Left ventricle myocardium inferior (tissue), 1 donor: Measurements from ENCODE around the gene NR2F1-AS1. TPM values are rescaled to one million over a fixed set of nuclear protein-coding genes. Genes with fewer than 3 reads are reported as not detected.
A peak's percentile ranks its signal among the peaks of the same experiment; 100 is the strongest.

Experiments
- DNase-seq: peaks from one replicate; pipeline ENCODE4 v3.0.0-alpha.2; 2020
- H3K27ac ChIP-seq: fragments of 200-600 bp; replicated peaks from 2 replicates; pipeline ENCODE4 v1.8.0; 2021
- H3K27me3 ChIP-seq: fragments of 200-600 bp; 2 replicates; pipeline ENCODE4 v1.8.0; 2021; ENCODE audit warnings: low read depth
- H3K36me3 ChIP-seq: fragments of 200-600 bp; 2 replicates; pipeline ENCODE4 v1.8.0; 2021
- H3K4me1 ChIP-seq: fragments of 200-600 bp; 2 replicates; pipeline ENCODE4 v1.8.0; 2021
- H3K4me3 ChIP-seq: fragments of 200-600 bp; 2 replicates; pipeline ENCODE4 v1.8.0; 2021; ENCODE audit warnings: mild to moderate bottlenecking, moderate library complexity
- H3K9me3 ChIP-seq: fragments of 200-600 bp; replicated peaks from 2 replicates; pipeline ENCODE4 v1.8.0; 2021
- CTCF ChIP-seq: fragments of 200-600 bp; IDR thresholded peaks from 2 replicates; pipeline ENCODE4 v1.8.0; 2021; ENCODE audit warnings: antibody characterized with exemption, mild to moderate bottlenecking, borderline replicate concordance
- intact Hi-C: fragments of 100-400 bp; cut with micrococcal nuclease; formaldehyde crosslinking; loops from one replicate; pipeline ENCODE4 v1.11.0; 2022
- total RNA-seq: library from RNA; stranded (reverse); fragmentation: NEBNext Ultra II Directional; extraction: Animal tissue kit (Norgen Biotek cat#: 25700); gene quantifications from one replicate; pipeline ENCODE4 v1.2.1, GENCODE V29; 2021
- donor health status: DM: no; HTN: yes; CAD: no; lungs with severe emphysema.

NR2F1-AS1 gene
- total RNA-seq, 1 donor from 2014 or later, result 0.60 TPM

DNA sequence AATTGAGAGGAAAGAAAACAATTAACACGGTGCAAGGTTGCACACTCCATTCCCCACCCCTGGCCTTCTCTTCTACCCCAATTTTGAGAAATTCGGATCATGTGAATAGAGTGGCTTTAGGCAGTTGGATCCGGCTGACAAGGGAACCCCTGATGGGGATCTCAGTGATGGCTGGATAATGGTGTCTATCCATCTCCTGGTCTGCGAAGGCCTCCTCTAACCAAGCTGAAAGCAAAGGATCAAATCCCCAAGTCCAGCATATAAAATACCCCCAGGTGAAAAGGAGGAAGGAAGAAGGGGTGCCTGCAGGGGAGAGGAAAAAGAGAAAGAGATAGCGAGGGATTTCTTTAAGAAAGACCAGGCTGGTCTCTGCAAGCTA, 18.0 kb upstream of the NR2F1-AS1 start:
- Histone ChIP-seq H3K36me3 (no peaks in the 10 kb centered on the region), H3K27ac (no peak overlapping the region), H3K27me3 (peaks cover 100% of the 10 kb centered on the region), H3K4me3 (no peak overlapping the region), H3K9me3 (peaks cover 8% of the 10 kb centered on the region), H3K4me1 (peaks cover 21% of the 10 kb centered on the region)
- no peak for DNase-seq
- TF ChIP-seq CTCF, result no peak
- intact Hi-C loops, result no loop called here

DNA sequence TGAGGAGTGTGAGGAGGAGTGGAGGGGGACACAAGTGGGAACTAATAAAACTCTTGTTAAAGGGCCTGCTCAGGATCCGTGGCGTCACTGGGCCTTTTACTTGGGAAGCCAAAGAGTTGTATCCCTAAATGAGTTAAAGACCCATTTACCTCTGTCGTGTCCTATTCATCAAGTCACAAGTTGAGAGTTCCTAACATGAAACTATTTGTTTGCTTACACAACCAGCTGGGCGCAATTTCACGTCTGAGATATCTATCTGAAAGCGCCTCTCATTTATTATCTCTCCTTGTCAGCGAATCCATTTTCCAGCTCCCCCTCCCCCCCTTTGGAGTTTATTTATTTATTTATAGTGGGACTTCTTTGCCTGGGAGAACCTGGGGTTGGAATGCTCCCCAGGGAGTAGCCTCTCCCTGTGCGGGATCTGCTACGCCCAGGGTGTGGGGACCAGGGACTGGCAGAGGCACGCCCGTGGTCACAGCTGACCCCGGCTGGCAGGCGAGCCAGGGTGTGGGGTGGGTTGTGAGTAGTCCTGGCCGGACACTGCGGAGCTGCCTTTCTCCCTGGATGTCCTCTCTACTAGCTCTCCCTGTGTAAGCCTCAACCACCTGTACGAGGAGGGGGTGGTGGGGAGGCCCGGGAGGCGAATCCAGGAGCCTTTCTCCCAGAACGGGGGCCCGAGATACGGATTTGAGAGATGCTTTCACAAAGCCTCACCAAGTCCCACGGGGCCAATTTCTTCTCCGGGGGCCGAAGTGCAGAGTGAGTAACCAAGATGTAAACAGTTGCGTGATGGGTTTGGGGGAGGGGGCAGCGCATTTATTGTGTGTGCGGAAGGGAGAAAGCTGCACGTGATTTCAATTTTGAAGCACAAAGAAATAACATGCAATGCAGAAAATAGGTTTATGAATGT, 17.3 kb upstream of the NR2F1-AS1 start:
- peaks cover 18% of the 10 kb centered on the region for H3K4me1 ChIP-seq
- peaks cover 100% of the 10 kb centered on the region for H3K27me3 ChIP-seq
- intact Hi-C loops, result no loop called here
- no peak overlapping the region for H3K27ac ChIP-seq
- no peak overlapping the region for H3K4me3 ChIP-seq
- H3K36me3 ChIP-seq, result no peaks in the 10 kb centered on the region
- no peak for DNase-seq
- H3K9me3 ChIP-seq, result peaks cover 8% of the 10 kb centered on the region
- no peak for TF ChIP-seq CTCF

DNA sequence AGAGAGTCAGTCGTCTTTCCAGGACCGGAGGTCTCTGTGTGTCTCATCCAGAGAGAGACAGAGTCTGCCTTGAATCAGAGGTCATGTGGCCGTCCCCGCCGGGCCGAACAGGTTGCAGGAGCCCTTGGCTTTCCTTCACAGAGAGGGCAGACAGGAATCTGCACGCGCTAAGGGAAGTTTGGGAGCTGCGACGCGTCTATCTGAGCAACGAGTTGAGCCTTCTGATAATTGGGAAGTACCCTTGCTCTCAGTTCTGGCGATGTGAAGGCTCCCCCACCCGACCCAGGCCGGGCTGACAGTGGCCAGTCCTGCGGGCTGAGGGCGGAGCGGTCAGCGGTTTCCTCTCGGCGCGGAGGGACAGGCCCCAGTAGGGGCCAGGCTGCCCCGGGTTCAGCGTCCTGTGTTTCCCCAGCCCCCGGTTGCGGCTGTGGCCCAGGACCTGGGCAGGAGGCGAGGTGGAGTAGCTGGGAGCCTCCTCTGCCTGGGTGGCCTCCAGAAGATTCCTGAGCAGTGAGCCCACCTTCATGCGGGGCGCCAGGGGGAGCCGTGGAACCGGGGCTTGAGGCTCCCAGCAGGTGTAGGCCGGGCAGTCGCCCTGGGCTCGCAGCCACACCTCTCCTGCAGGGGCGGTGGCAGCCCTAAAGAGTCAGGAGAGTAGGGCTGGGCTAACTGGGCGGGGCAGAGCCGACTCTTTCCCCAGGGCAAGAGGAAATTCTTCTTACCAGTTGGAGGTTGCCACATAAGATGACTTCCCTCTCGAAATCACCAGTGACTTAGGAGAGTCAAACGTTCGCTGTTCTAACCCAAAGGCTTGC, 15.9 kb upstream of the NR2F1-AS1 start:
- H3K27ac ChIP-seq, result no peak overlapping the region
- no peak for DNase-seq
- peaks cover 100% of the 10 kb centered on the region for H3K27me3 ChIP-seq

GRCh38 chr5:93596310-93596675, 15.3 kb upstream of the NR2F1-AS1 start:
- Histone ChIP-seq H3K27me3 (peaks cover 100% of the 10 kb centered on the region), H3K9me3 (peaks cover 8% of the 10 kb centered on the region), H3K36me3 (no peaks in the 10 kb centered on the region), H3K4me3 (no peak overlapping the region), H3K4me1 (peaks cover 12% of the 10 kb centered on the region), H3K27ac (no peak overlapping the region)
- TF ChIP-seq CTCF, result no peak
- DNase-seq, result no peak
- intact Hi-C loops, result no loop called here

More for the DNA sequence above, 15.9 kb upstream of the NR2F1-AS1 start:
- Histone ChIP-seq H3K4me1 (peaks cover 12% of the 10 kb centered on the region), H3K36me3 (no peaks in the 10 kb centered on the region), H3K9me3 (peaks cover 8% of the 10 kb centered on the region), H3K4me3 (peak overlapping the region; percentile 19)
- intact Hi-C loops, result no loop called here
- no peak for TF ChIP-seq CTCF

- no peak overlapping the region for H3K27ac ChIP-seq
- H3K4me3 ChIP-seq, result no peak overlapping the region
- H3K9me3 ChIP-seq, result peaks cover 8% of the 10 kb centered on the region
- peaks cover 100% of the 10 kb centered on the region for H3K27me3 ChIP-seq
- DNase-seq, result no peak
- intact Hi-C loops, result no loop called here
- H3K36me3 ChIP-seq, result no peaks in the 10 kb centered on the region
- TF ChIP-seq CTCF, result no peak
- H3K4me1 ChIP-seq, result peaks cover 12% of the 10 kb centered on the region
Observed at GRCh38 chr5:93595420-93596147, 14.6 kb upstream of the NR2F1-AS1 start.
